Endothelial cell (in vitro differentiated cells): ENCODE results near the gene CMTM7. TPM values are rescaled to one million over a fixed set of nuclear protein-coding genes. Genes with fewer than 3 reads are reported as not detected.

Source experiments
- DNase-seq: peaks from one replicate; pipeline ENCODE4 v3.0.0; 2021; ENCODE audit warnings: low spot score
- H3K27ac Mint-ChIP-seq: one replicate; pipeline ENCODE4 v1.8.0; 2021; ENCODE audit warnings: mixed read lengths, inconsistent platforms; ENCODE audit not compliant: unreplicated experiment
- H3K27me3 Mint-ChIP-seq: one replicate; pipeline ENCODE4 v1.8.0; 2021; ENCODE audit warnings: mild to moderate bottlenecking, moderate library complexity, mixed read lengths, inconsistent platforms; ENCODE audit not compliant: unreplicated experiment
- H3K36me3 Mint-ChIP-seq: one replicate; pipeline ENCODE4 v1.8.0; 2021; ENCODE audit warnings: mild to moderate bottlenecking, low read depth, mixed read lengths, inconsistent platforms; ENCODE audit not compliant: unreplicated experiment
- H3K4me1 Mint-ChIP-seq: one replicate; pipeline ENCODE4 v1.8.0; 2021; ENCODE audit warnings: mild to moderate bottlenecking, mixed read lengths, inconsistent platforms; ENCODE audit not compliant: unreplicated experiment
- H3K4me3 Mint-ChIP-seq: one replicate; pipeline ENCODE4 v1.8.0; 2021; ENCODE audit warnings: mild to moderate bottlenecking, mixed read lengths, inconsistent platforms; ENCODE audit not compliant: unreplicated experiment
- H3K9me3 Mint-ChIP-seq: one replicate; pipeline ENCODE4 v1.8.0; 2021; ENCODE audit warnings: mixed read lengths, inconsistent platforms; ENCODE audit not compliant: unreplicated experiment
- CTCF ChIP-seq: fragments of 200-600 bp; sonication (generic); IDR thresholded peaks from one replicate; pipeline ENCODE4 v1.5.0; 2021; ENCODE audit warnings: antibody characterized with exemption; ENCODE audit not compliant: unreplicated experiment
- total RNA-seq: library from RNA; stranded (reverse); fragmentation: NEBNext Ultra II Directional; extraction: Animal tissue kit (Norgen Biotek cat#: 25700); gene quantifications from one replicate; pipeline ENCODE4 v1.2.1, GENCODE V29; 2021; ENCODE audit not compliant: unreplicated experiment

CMTM7 gene
- total RNA-seq, 1 donor from 2014 or later, result 54.4 TPM

GRCh38 chr3:32392536-32393302 lies 1.1 kb downstream of the CMTM7 start:
- peaks cover 16% of the 10 kb centered on the region for H3K27me3 Mint-ChIP-seq
- TF ChIP-seq CTCF, result no peak
- H3K27ac Mint-ChIP-seq, result peak overlapping the region; percentile 92
- DNase-seq, result no peak
- H3K4me3 Mint-ChIP-seq, result peak overlapping the region; percentile 98
- peaks cover 35% of the 10 kb centered on the region for H3K4me1 Mint-ChIP-seq
- H3K9me3 Mint-ChIP-seq, result no peaks in the 10 kb centered on the region
- peaks cover 6% of the 10 kb centered on the region for H3K36me3 Mint-ChIP-seq

- Mint-ChIP-seq H3K27ac (no peak overlapping the region), H3K36me3 (peaks cover 6% of the 10 kb centered on the region), H3K27me3 (peaks cover 17% of the 10 kb centered on the region), H3K4me3 (peak overlapping the region; percentile 37), H3K4me1 (peaks cover 51% of the 10 kb centered on the region), H3K9me3 (no peaks in the 10 kb centered on the region)
- no peak for DNase-seq
- TF ChIP-seq CTCF, result no peak
These were observed 3.8 kb downstream of the CMTM7 start for GRCh38 chr3:32395496-32395895.

GRCh38 chr3:32397941-32398340 lies 6.3 kb downstream of the CMTM7 start:
- peaks cover 3% of the 10 kb centered on the region for H3K36me3 Mint-ChIP-seq
- no peak overlapping the region for H3K4me3 Mint-ChIP-seq
- no peak for TF ChIP-seq CTCF
- no peak overlapping the region for H3K27ac Mint-ChIP-seq
- H3K9me3 Mint-ChIP-seq, result no peaks in the 10 kb centered on the region
- no peak for DNase-seq
- H3K27me3 Mint-ChIP-seq, result peaks cover 14% of the 10 kb centered on the region
- H3K4me1 Mint-ChIP-seq, result peaks cover 48% of the 10 kb centered on the region

- DNase-seq, result no peak
- peaks cover 12% of the 10 kb centered on the region for H3K27me3 Mint-ChIP-seq
- H3K27ac Mint-ChIP-seq, result peak overlapping the region; percentile 28
- no peak for TF ChIP-seq CTCF
- no peak overlapping the region for H3K4me3 Mint-ChIP-seq
- no peaks in the 10 kb centered on the region for H3K9me3 Mint-ChIP-seq
- peaks cover 48% of the 10 kb centered on the region for H3K4me1 Mint-ChIP-seq
- H3K36me3 Mint-ChIP-seq, result peaks cover 3% of the 10 kb centered on the region
These were observed 6.9 kb downstream of the CMTM7 start for GRCh38 chr3:32398531-32398930.

- Mint-ChIP-seq H3K36me3 (peaks cover 3% of the 10 kb centered on the region), H3K27ac (peak overlapping the region; percentile 45), H3K4me3 (no peak overlapping the region), H3K9me3 (no peaks in the 10 kb centered on the region), H3K4me1 (peaks cover 49% of the 10 kb centered on the region), H3K27me3 (peaks cover 12% of the 10 kb centered on the region)
- peak; percentile 88 for TF ChIP-seq CTCF
- DNase-seq, result peak; percentile 43
These were observed 7.5 kb downstream of the CMTM7 start for GRCh38 chr3:32399030-32399620.
